BJ (cell line): ENCODE results near the gene RPN1. TPM values are rescaled to one million over a fixed set of nuclear protein-coding genes. Genes with fewer than 3 reads are reported as not detected.

ENCODE experiments used
- CTCF ChIA-PET: fragments of 350-600 bp; formaldehyde crosslinking; extraction: SDS; loops from one replicate; lab custom pipeline; 2021; ENCODE audit warnings: antibody characterized with exemption, inconsistent platforms; lab: Yijun Ruan, JAX
- POLR2A ChIA-PET: fragments of 300-600 bp; sonication (Branson Sonifier 250); formaldehyde crosslinking; extraction: SDS; loops from one replicate; lab custom pipeline; 2021; ENCODE audit warnings: antibody characterized with exemption; lab: Charles Lee
- DNase-seq: peaks from one replicate; pipeline ENCODE4 v3.0.0-alpha.2; 2011; ENCODE audit warnings: low read depth
- H3K27me3 ChIP-seq: 2 replicates; pipeline ENCODE4 v1.6.0; 2011; ENCODE audit warnings: low read length; ENCODE audit not compliant: control insufficient read depth, insufficient read depth
- H3K36me3 ChIP-seq: 2 replicates; pipeline ENCODE4 v1.5.1; 2011; ENCODE audit warnings: low read length; ENCODE audit not compliant: control insufficient read depth, insufficient read depth
- H3K4me3 ChIP-seq: 2 replicates; pipeline ENCODE4 v1.5.1; 2011; ENCODE audit warnings: low read depth, mild to moderate bottlenecking, control low read depth, low read length
- CTCF ChIP-seq: IDR thresholded peaks from 2 replicates; pipeline ENCODE4 v1.5.1; 2011; ENCODE audit warnings: low read depth, mild to moderate bottlenecking, control low read depth, inconsistent platforms, low read length, moderate library complexity; ENCODE audit not compliant: insufficient read depth
- polyA plus RNA-seq: library from polyadenylated mRNA; depleted of rRNA; stranded (reverse); fragments of >200 nt; gene quantifications from 2 replicates; pipeline ENCODE4 v1.2.3, GENCODE V29; 2011

The RPN1 gene
- polyA plus RNA-seq, 1 experiment, result 370 TPM

DNA sequence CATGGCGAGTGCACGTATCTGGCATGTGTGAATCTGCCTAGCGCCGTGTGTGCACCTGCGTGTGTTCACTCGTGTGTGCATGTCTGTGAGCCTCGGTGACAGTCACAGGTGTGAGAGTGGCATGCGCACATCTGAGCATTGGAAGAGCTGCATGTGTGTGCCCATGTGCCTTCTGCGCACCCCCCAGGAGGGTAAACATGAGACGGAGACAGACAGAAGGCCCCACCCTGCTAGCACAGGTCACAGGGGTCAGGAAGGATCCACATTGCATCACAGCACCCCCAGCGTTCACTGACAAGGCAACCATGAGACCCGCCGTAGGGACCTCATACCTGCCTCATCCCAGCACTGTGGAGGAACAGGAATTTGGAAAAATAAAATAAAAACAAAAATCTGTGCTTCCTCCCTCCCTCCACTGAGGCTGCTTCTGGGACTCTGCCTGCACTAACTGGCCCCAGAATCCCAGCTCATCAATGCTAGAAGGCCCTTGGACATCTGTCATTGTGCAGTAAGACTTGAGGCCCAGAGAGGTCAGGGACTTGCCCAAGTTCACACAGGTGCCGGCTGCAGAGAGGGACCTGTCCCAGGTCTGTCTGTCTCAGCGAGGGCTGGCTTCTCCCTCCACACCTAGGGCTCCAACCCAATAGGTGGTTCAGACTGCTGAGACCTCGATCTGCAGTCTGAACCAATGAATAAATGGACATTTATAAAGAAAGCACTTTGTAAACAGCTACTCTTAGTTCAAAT is 37.4 kb downstream of the RPN1 start:
- no peak for TF ChIP-seq CTCF
- no peak for DNase-seq
- no peak overlapping the region for H3K4me3 ChIP-seq
- H3K27me3 ChIP-seq, result no peaks in the 10 kb centered on the region
- no peaks in the 10 kb centered on the region; the same call in 1 of the 2 replicates for H3K36me3 ChIP-seq
- POLR2A ChIA-PET, result no interaction called here
- CTCF ChIA-PET, result interaction anchor here (0.6 to 1.1 kb wide), 2 partner anchors 204 to 443 kb away, joined by 3 read pairs; no protein-coding TSS in a partner anchor

GRCh38 chr3:128610451-128611070 is 40.1 kb downstream of the RPN1 start:
- no peak for DNase-seq
- Histone ChIP-seq H3K27me3 (no peaks in the 10 kb centered on the region), H3K36me3 (no peaks in the 10 kb centered on the region), H3K4me3 (no peak overlapping the region)
- ChIA-PET CTCF (interaction anchor here (0.6 kb wide), 1 partner anchor 43 kb away, joined by 3 read pairs; no protein-coding TSS in a partner anchor), POLR2A (no interaction called here)
- no peak for TF ChIP-seq CTCF

DNA sequence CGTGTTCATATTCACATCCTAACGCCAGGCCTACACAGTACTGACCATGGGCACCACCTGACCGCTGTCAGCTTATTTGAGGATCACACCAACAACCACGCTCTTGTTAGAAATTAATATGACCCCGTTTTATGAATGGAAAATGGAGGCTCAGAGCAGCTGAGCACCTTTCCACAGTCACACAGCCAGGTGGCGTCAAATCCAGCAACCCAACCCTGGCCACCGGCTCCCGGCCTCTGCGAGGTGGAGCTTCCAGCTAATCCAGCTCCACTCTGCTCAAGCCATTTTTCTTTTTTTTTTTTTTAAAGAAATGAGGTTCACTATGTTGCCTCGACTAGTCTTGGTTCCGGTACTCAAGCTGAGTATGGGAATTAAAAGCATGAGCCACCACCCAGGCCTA is 41.3 kb downstream of the RPN1 start:
- no peak for TF ChIP-seq CTCF
- no peaks in the 10 kb centered on the region for H3K36me3 ChIP-seq
- POLR2A ChIA-PET, result no interaction called here
- no peak for DNase-seq
- H3K4me3 ChIP-seq, result no peak overlapping the region
- no peaks in the 10 kb centered on the region for H3K27me3 ChIP-seq
- CTCF ChIA-PET, result interaction anchor here (0.8 to 6.1 kb wide), 21 partner anchors 8 to 514 kb away, joined by 3 to 85 read pairs (median 8); no protein-coding TSS in a partner anchor

DNA sequence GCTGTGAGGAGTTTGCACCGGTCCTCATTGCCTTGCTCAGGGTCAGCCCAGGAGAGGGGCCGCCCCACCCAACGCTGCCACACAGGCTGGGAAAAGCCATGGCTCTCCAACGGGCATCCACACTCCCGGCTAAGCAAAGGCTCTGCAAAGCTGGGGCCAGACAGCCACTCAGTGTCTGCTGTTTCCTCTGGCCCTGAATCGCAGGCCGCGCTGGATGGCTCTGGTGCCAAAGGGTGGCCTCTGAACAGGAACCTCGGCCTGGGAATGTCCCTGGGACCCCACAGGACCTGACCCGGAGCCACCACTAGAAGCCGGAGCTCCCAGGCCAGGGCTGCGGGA is 42.9 kb downstream of the RPN1 start:
- no peak for DNase-seq
- no peaks in the 10 kb centered on the region for H3K36me3 ChIP-seq
- no peak for TF ChIP-seq CTCF
- peak overlapping the region; percentile 50; the same call in 1 of the 2 replicates for H3K4me3 ChIP-seq
- POLR2A ChIA-PET, result no interaction called here
- no peaks in the 10 kb centered on the region for H3K27me3 ChIP-seq
- CTCF ChIA-PET, result interaction anchor here (0.6 to 6.1 kb wide), 39 partner anchors 9 to 955 kb away, joined by 3 to 85 read pairs (median 5); no protein-coding TSS in a partner anchor

- TF ChIP-seq CTCF, result no peak
- POLR2A ChIA-PET, result no interaction called here
- Histone ChIP-seq H3K4me3 (no peak overlapping the region), H3K36me3 (no peaks in the 10 kb centered on the region), H3K27me3 (no peaks in the 10 kb centered on the region; the same call in 1 of the 2 replicates)
- CTCF ChIA-PET, result interaction anchor here (0.7 to 6.1 kb wide), 8 partner anchors 7 to 511 kb away, joined by 3 to 85 read pairs (median 18); no protein-coding TSS in a partner anchor
- no peak for DNase-seq
Observed at GRCh38 chr3:128606094-128606493, 44.5 kb downstream of the RPN1 start.
